SK-N-SH treated with all-trans-retinoic acid at 6 μM for 48 hours (cell line): ENCODE measurements around the gene SEC14L1.

ENCODE experiments used
- ATAC-seq: fragments of 200-7000 bp; cut with Tn5 transposase; 3 replicates; pipeline ENCODE4 v1.9.1; 2020; ENCODE audit warnings: mild to moderate bottlenecking, moderate library complexity
- ARNTL ChIP-seq: fragments of 450-650 bp; formaldehyde crosslinking; IDR thresholded peaks from 2 replicates; pipeline ENCODE4 v1.5.0; 2020; ENCODE audit warnings: low read depth, mild to moderate bottlenecking, moderate library complexity, borderline replicate concordance
- BACH2 ChIP-seq: fragments of 250-450 bp; sonication (Bioruptor Pico); IDR thresholded peaks from 2 replicates; pipeline ENCODE4 v1.9.0; 2021; ENCODE audit warnings: mild to moderate bottlenecking, borderline replicate concordance
- CSDC2 ChIP-seq: fragments of 250-450 bp; sonication (Bioruptor Pico); IDR thresholded peaks from 2 replicates; pipeline ENCODE4 v1.5.0; 2020; ENCODE audit warnings: mild to moderate bottlenecking, moderate library complexity
- ESRRG ChIP-seq: fragments of 250-450 bp; sonication (Bioruptor Pico); IDR thresholded peaks from 2 replicates; pipeline ENCODE4 v1.6.1; 2021; ENCODE audit warnings: mild to moderate bottlenecking
- GLIS3 ChIP-seq: fragments of 250-450 bp; sonication (Bioruptor Pico); IDR thresholded peaks from 2 replicates; pipeline ENCODE4 v1.5.0; 2020; ENCODE audit warnings: mild to moderate bottlenecking, moderate library complexity
- ISL1 ChIP-seq: fragments of 250-450 bp; sonication (Bioruptor Pico); IDR thresholded peaks from 2 replicates; pipeline ENCODE4 v2.1.2; 2022; ENCODE audit warnings: mild to moderate bottlenecking, moderate library complexity
- OSR1 ChIP-seq: fragments of 250-450 bp; sonication (Bioruptor Pico); IDR thresholded peaks from 2 replicates; pipeline ENCODE4 v1.8.0; 2022; ENCODE audit warnings: moderate library complexity, mild to moderate bottlenecking, inconsistent platforms
- PPARA ChIP-seq: fragments of 250-450 bp; sonication (Bioruptor Pico); IDR thresholded peaks from 2 replicates; pipeline ENCODE4 v1.5.0; 2020; ENCODE audit warnings: mild to moderate bottlenecking, borderline replicate concordance
- RARB ChIP-seq: fragments of 250-450 bp; sonication (Bioruptor Pico); IDR thresholded peaks from 2 replicates; pipeline ENCODE4 v1.8.0; 2021; ENCODE audit warnings: mild to moderate bottlenecking, moderate library complexity
- SNAI2 ChIP-seq: fragments of 250-450 bp; sonication (Bioruptor Pico); IDR thresholded peaks from 2 replicates; pipeline ENCODE4 v1.5.0; 2020; ENCODE audit warnings: mild to moderate bottlenecking, moderate library complexity
- TCF4 ChIP-seq: fragments of 250-450 bp; sonication (Bioruptor Pico); IDR thresholded peaks from 2 replicates; pipeline ENCODE4 v1.8.0; 2021; ENCODE audit warnings: mild to moderate bottlenecking, moderate library complexity, borderline replicate concordance
- TOX ChIP-seq: fragments of 250-450 bp; sonication (Bioruptor Pico); IDR thresholded peaks from 2 replicates; pipeline ENCODE4 v1.8.0; 2021; ENCODE audit warnings: mild to moderate bottlenecking, moderate library complexity, borderline replicate concordance
- ZC3H10 ChIP-seq: fragments of 250-450 bp; sonication (Bioruptor Pico); IDR thresholded peaks from 2 replicates; pipeline ENCODE4 v1.5.1; 2021; ENCODE audit warnings: mild to moderate bottlenecking, moderate library complexity
- ZFP3 ChIP-seq: fragments of 250-450 bp; sonication (Bioruptor Pico); IDR thresholded peaks from 2 replicates; pipeline ENCODE4 v1.5.0; 2020; ENCODE audit warnings: mild to moderate bottlenecking, moderate library complexity
- ZFP30 ChIP-seq: fragments of 450-650 bp; formaldehyde crosslinking; IDR thresholded peaks from 2 replicates; pipeline ENCODE4 v1.5.0; 2022; ENCODE audit warnings: mild to moderate bottlenecking, moderate library complexity
- ZNF70 ChIP-seq: fragments of 450-650 bp; formaldehyde crosslinking; IDR thresholded peaks from 2 replicates; pipeline ENCODE4 v1.5.0; 2020; ENCODE audit warnings: mild to moderate bottlenecking, moderate library complexity
- ZNF8 ChIP-seq: fragments of 450-650 bp; formaldehyde crosslinking; IDR thresholded peaks from 2 replicates; pipeline ENCODE4 v1.5.0; 2020; ENCODE audit warnings: mild to moderate bottlenecking, moderate library complexity
- TF ChIP-seq, protein P1 (sequence below): fragments of 250-450 bp; sonication (Bioruptor Pico); IDR thresholded peaks from 2 replicates; pipeline ENCODE4 v1.5.1; 2021; ENCODE audit warnings: mild to moderate bottlenecking, moderate library complexity
- TF ChIP-seq, protein P2 (sequence below): fragments of 250-450 bp; sonication (Bioruptor Pico); IDR thresholded peaks from 2 replicates; pipeline ENCODE4 v1.8.0; 2021; ENCODE audit warnings: low read depth, mild to moderate bottlenecking, moderate library complexity, borderline replicate concordance
- TF ChIP-seq, protein P3 (sequence below): fragments of 250-450 bp; sonication (Bioruptor Pico); IDR thresholded peaks from 2 replicates; pipeline ENCODE4 v1.8.0; 2020; ENCODE audit warnings: mild to moderate bottlenecking, moderate library complexity, borderline replicate concordance
- TF ChIP-seq, protein P4 (sequence below): fragments of 250-450 bp; sonication (Bioruptor Pico); IDR thresholded peaks from 2 replicates; pipeline ENCODE4 v1.5.0; 2020; ENCODE audit warnings: mild to moderate bottlenecking, moderate library complexity

The SEC14L1 gene

DNA sequence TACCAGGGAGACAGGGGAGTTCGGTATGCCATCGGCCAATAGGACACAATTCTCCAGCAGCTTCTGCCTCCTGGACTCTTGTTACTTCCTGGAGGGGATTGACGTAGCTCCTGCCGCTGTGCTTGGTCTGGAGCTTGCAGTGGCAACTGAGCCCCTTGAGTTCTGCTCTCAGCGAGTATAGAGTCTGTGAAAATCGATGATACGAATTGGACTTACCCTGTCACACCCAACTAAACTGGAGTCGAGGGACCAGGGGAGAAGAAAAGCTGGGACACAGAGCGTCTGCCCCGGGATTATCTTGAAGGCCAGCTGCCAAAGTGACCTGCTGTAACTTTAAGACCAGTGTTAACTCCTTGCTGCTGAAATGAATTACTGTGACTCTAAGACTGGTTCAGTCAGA is 22.2 kb downstream of the SEC14L1 start:
- TF ChIP-seq ESRRG = no peak
- no peak for TF ChIP-seq CSDC2 (CRISPR knock-in tag)
- no peak for TF ChIP-seq BACH2 (CRISPR knock-in tag)
- no peak for TF ChIP-seq ZNF70 (CRISPR knock-in tag)
- TF ChIP-seq, protein P1, sequence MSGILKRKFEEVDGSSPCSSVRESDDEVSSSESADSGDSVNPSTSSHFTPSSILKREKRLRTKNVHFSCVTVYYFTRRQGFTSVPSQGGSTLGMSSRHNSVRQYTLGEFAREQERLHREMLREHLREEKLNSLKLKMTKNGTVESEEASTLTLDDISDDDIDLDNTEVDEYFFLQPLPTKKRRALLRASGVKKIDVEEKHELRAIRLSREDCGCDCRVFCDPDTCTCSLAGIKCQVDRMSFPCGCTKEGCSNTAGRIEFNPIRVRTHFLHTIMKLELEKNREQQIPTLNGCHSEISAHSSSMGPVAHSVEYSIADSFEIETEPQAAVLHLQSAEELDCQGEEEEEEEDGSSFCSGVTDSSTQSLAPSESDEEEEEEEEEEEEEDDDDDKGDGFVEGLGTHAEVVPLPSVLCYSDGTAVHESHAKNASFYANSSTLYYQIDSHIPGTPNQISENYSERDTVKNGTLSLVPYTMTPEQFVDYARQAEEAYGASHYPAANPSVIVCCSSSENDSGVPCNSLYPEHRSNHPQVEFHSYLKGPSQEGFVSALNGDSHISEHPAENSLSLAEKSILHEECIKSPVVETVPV (CRISPR knock-in tag) = no peak
- TF ChIP-seq SNAI2 (CRISPR knock-in tag) = no peak
- TF ChIP-seq ISL1 (CRISPR knock-in tag) = no peak
- no peak for ATAC-seq

DNA sequence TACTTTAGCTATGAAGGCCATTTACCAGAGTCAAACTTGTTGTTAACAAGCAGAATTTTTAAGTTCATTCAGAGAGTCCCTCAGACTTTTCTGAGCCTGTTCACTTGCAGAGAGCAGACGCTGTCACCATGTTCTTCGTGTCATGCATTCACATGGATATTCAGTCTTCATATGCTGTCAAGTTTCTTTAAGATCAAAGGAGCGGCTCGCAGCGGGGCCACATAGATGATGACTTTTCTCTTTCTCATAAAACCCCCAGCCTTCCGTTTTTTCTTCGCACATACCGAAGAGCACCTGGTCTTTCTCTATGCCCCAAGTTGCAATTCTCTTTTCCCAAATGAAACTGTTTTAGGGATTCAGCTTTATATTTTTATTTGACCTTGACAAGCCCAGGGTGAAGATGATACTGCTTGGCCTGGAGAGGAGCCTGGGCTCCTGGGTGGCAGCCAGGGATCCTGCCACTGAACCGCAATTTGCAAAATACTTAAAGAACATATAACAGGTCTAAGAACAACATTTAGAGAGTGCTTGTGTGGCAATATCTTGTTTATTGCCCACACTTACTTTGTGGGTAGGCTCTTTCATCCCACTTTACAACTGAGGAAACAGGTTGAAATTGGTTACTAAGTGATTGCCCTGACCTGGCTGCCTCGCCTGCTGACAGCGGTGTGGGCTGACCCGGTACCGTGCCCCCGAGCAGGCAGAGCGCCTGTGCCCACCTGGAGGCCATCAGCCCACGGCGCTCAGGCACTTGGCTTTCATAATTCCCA is 22.9 kb downstream of the SEC14L1 start:
- TF ChIP-seq ESRRG (no peak), GLIS3 (CRISPR knock-in tag) (no peak), BACH2 (CRISPR knock-in tag) (no peak), ZFP30 (CRISPR knock-in tag) (no peak), OSR1 (no peak), ZC3H10 (CRISPR knock-in tag) (no peak), ZNF8 (CRISPR knock-in tag) (no peak), PPARA (CRISPR knock-in tag) (no peak), ARNTL (CRISPR knock-in tag) (no peak), TOX (CRISPR knock-in tag) (no peak), SNAI2 (CRISPR knock-in tag) (no peak), ZFP3 (no peak), ZNF70 (CRISPR knock-in tag) (no peak), ISL1 (CRISPR knock-in tag) (no peak)
- TF ChIP-seq, protein P2, sequence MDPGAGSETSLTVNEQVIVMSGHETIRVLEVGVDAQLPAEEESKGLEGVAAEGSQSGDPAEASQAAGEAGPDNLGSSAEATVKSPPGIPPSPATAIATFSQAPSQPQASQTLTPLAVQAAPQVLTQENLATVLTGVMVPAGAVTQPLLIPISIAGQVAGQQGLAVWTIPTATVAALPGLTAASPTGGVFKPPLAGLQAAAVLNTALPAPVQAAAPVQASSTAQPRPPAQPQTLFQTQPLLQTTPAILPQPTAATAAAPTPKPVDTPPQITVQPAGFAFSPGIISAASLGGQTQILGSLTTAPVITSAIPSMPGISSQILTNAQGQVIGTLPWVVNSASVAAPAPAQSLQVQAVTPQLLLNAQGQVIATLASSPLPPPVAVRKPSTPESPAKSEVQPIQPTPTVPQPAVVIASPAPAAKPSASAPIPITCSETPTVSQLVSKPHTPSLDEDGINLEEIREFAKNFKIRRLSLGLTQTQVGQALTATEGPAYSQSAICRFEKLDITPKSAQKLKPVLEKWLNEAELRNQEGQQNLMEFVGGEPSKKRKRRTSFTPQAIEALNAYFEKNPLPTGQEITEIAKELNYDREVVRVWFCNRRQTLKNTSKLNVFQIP (CRISPR knock-in tag) = no peak
- TF ChIP-seq, protein P3, sequence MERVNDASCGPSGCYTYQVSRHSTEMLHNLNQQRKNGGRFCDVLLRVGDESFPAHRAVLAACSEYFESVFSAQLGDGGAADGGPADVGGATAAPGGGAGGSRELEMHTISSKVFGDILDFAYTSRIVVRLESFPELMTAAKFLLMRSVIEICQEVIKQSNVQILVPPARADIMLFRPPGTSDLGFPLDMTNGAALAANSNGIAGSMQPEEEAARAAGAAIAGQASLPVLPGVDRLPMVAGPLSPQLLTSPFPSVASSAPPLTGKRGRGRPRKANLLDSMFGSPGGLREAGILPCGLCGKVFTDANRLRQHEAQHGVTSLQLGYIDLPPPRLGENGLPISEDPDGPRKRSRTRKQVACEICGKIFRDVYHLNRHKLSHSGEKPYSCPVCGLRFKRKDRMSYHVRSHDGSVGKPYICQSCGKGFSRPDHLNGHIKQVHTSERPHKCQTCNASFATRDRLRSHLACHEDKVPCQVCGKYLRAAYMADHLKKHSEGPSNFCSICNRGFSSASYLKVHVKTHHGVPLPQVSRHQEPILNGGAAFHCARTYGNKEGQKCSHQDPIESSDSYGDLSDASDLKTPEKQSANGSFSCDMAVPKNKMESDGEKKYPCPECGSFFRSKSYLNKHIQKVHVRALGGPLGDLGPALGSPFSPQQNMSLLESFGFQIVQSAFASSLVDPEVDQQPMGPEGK (CRISPR knock-in tag) = no peak
- ATAC-seq = no peak

DNA sequence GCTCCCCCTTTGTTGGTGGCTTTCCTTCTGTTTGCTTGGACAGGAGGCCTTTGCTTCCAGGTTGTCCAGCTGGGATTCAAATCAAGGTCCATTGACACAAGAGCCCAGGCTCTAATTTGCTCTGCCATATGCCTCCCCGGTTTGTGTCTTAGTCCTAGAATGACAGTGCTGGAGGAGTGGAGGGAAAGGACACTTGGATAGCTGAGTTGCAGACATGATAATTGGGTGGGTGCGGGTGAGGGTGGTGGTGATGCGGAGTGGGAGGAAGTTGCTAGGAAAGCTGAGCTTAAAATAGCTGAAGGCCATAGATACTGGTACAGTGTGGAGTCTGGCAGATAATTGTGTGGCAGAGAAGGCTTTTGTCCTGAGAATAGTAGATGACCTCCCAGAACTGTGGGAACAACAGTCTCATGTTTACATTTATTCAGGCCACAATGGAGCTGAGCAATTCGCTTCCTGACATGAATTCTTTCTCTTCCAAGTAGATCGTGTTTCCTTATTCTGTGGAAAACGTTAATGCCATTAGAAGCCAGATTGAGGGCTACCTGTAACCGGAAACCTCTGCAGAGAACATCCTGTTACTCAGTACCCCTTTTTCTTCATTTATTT is 23.8 kb downstream of the SEC14L1 start:
- TF ChIP-seq ISL1 (CRISPR knock-in tag) (no peak), ZFP3 (no peak), RARB (CRISPR knock-in tag) (no peak), TOX (CRISPR knock-in tag) (no peak), ESRRG (no peak), SNAI2 (CRISPR knock-in tag) (no peak), ZNF8 (CRISPR knock-in tag) (no peak), PPARA (CRISPR knock-in tag) (no peak), ARNTL (CRISPR knock-in tag) (no peak), ZC3H10 (CRISPR knock-in tag) (no peak), TCF4 (no peak)
- TF ChIP-seq, protein P3 (CRISPR knock-in tag) = no peak
- TF ChIP-seq, protein P4, sequence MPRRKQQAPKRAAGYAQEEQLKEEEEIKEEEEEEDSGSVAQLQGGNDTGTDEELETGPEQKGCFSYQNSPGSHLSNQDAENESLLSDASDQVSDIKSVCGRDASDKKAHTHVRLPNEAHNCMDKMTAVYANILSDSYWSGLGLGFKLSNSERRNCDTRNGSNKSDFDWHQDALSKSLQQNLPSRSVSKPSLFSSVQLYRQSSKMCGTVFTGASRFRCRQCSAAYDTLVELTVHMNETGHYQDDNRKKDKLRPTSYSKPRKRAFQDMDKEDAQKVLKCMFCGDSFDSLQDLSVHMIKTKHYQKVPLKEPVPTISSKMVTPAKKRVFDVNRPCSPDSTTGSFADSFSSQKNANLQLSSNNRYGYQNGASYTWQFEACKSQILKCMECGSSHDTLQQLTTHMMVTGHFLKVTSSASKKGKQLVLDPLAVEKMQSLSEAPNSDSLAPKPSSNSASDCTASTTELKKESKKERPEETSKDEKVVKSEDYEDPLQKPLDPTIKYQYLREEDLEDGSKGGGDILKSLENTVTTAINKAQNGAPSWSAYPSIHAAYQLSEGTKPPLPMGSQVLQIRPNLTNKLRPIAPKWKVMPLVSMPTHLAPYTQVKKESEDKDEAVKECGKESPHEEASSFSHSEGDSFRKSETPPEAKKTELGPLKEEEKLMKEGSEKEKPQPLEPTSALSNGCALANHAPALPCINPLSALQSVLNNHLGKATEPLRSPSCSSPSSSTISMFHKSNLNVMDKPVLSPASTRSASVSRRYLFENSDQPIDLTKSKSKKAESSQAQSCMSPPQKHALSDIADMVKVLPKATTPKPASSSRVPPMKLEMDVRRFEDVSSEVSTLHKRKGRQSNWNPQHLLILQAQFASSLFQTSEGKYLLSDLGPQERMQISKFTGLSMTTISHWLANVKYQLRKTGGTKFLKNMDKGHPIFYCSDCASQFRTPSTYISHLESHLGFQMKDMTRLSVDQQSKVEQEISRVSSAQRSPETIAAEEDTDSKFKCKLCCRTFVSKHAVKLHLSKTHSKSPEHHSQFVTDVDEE (CRISPR knock-in tag) = no peak
- TF ChIP-seq, protein P2 (CRISPR knock-in tag) = no peak
- ATAC-seq = peak; percentile 23
